WTC11 (cell line): ENCODE data around the gene SPRR1A.

Source experiments
- AFF4 ChIP-seq: sonication (generic); formaldehyde crosslinking; IDR thresholded peaks from 2 replicates; pipeline ENCODE4 v1.8.1; 2023; ENCODE audit warnings: mild to moderate bottlenecking, missing genetic modification reagents, borderline replicate concordance
- ATF2 ChIP-seq: sonication (generic); formaldehyde crosslinking; IDR thresholded peaks from 2 replicates; pipeline ENCODE4 v1.8.1; 2022; ENCODE audit warnings: low read depth, missing genetic modification reagents, borderline replicate concordance
- CTCF ChIP-seq: fragments of 200-600 bp; IDR thresholded peaks from 2 replicates; pipeline ENCODE4 v1.8.0; 2022; ENCODE audit warnings: antibody characterized with exemption
- ELF4 ChIP-seq: sonication (generic); formaldehyde crosslinking; IDR thresholded peaks from 2 replicates; pipeline ENCODE4 v1.8.1; 2022; ENCODE audit warnings: low read depth, mild to moderate bottlenecking, moderate library complexity, missing genetic modification reagents
- NR2C2 ChIP-seq: sonication (generic); formaldehyde crosslinking; IDR thresholded peaks from 2 replicates; pipeline ENCODE4 v1.8.0; 2022; ENCODE audit warnings: mild to moderate bottlenecking, missing genetic modification reagents
- NR3C1 ChIP-seq: sonication (generic); formaldehyde crosslinking; conservative IDR thresholded peaks from 2 replicates; pipeline ENCODE4 v1.8.1; 2023; ENCODE audit warnings: low read depth, mild to moderate bottlenecking, missing genetic modification reagents
- PREB ChIP-seq: sonication (generic); formaldehyde crosslinking; IDR thresholded peaks from 2 replicates; pipeline ENCODE4 v1.8.1; 2022; ENCODE audit warnings: mild to moderate bottlenecking, missing genetic modification reagents, moderate library complexity, borderline replicate concordance
- ZNF512 ChIP-seq: sonication (generic); formaldehyde crosslinking; IDR thresholded peaks from 2 replicates; pipeline ENCODE4 v1.8.1; 2022; ENCODE audit warnings: missing genetic modification reagents, borderline replicate concordance

GRCh38 chr1:152965853-152966252 lies 18.0 kb upstream of the SPRR1A start:
- TF ChIP-seq ATF2 (no peak), CTCF (no peak), AFF4 (CRISPR knock-in tag) (no peak), PREB (CRISPR knock-in tag) (no peak), ZNF512 (CRISPR knock-in tag) (no peak), NR3C1 (CRISPR knock-in tag) (no peak), ELF4 (CRISPR knock-in tag) (no peak), NR2C2 (CRISPR knock-in tag) (no peak)
